Activated CD4-positive, alpha-beta T cell treated with anti-CD3 and anti-CD28 coated beads, Interleukin-2, amount 50 U/mL, for 1 hour (primary cell): ENCODE results near the gene SNPH.

Experiments
- DNase-seq: peaks from one replicate; pipeline ENCODE4 v3.0.0-alpha.2; 2020

The SNPH gene

GRCh38 chr20:1325173-1326030 is 59.3 kb downstream of the SNPH start:
- peak; percentile 99 for DNase-seq

DNA sequence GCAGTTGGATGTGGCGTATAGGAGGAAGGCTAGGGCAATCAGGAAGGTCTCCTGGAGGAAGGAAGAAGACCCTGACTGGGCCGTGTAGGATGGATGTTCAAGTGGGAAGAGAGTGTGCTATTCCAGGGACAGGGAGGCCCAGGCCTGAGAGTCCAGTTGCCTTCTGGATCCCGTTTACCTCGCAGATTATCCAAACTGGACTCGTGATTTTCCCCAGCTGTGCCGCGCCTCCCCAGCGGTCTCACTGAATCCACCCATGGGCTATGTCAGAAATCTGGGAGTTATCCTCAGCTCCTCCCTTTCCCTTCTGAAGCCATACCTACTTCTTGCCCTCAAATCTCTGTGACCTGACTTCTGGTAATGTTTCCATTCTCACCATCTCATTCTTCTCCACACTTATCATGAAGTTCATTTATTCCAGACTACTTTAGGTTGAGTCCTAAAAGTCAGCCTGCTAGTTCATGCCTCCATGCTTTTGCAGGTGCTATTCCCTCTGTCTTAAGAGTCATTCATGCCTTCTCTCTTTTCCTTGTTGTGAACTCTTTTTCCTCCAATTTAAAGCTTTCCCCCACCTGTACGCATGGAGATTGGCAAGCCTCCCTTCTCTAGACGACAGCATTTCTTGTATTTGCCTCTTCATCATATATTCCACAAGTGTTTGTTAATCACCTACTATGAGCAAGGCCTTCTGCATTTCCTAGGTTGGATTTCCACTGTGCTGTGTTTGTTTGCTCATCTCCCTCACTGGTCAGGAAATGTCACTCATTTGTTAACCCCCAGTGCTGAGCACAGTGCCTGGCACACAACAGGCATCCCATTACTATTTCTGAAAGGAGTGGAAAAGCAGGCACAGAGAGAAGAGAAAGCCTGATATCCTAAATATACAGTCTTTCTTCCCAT is 60.2 kb downstream of the SNPH start:
- DNase-seq, result no peak

GRCh38 chr20:1327241-1327653 is 61.2 kb downstream of the SNPH start:
- no peak for DNase-seq

- no peak for DNase-seq
These were observed 62.0 kb downstream of the SNPH start for GRCh38 chr20:1327827-1328679.

DNA sequence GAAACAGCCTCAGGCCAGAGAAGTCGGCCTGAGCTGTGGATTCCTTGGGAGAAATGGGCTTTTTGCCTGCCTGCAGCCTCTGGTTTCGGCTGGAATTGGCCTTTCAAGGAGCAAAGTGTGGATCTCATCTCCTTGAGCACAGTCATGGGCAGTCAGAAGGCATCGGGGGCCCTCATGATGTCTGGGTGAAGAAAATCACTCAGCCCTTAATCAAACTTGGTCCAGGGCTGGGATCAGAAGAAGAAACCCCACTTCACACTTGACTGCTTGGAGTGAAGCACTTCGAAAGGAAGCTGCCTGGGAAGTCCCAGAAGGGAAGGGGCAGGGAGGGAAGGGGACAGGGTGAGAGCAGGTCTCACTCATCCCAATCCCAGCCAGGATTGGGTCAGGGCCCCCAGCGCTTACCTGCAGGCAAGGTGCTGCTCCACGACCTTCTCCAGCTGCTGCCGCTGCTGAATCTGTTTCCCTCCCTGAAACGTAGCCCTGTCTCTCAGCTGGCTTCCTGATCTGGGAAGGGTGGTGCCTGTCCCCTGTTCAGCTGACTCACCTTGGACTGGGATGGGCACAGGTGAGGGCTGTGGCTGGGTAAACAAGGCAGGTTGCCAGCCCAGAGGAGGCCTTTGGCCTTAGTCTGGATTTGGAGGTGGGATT is 62.7 kb downstream of the SNPH start, which contains the start of gene SDCBP2:
Gene SDCBP2 (minus strand): TSS at position 460 of the 651 bp plus-strand sequence. CDS start 8,723 bp downstream, outside the sequence.
- DNase-seq, result no peak

DNA sequence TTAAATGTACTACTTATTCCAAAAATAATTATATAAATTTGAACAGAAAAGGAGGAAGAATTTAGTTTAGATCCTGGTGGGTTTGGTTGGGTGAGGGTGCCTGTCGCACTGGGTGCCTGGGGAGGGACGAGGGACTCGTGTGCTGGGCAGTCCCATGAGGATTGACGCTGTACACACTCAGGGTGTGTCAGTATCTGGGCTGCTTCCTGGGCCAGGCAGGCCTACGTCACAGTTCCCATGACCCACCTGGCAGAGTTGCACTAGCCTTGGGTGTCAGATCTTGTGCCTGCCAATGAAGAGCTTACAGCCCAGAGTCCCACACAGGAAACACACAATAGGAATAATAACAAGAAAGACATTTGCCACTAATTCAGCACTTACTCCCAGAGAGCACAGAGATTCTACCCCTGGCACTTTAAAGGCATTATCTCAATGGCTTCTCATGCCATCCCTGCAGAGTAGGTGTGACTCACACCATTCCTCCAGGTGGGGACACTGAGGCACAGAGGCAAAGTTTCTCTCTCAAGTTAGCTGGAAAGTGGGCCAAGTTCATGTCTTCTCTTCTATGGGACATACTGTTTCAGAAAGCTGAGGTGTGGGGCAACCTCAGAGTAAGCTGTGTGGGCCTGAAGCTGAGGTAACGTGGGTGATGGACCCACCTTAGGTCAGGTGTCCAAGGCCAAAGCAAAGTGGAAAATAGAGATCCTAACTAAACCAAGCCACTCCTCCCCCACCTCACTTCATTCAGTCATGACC is 64.2 kb downstream of the SNPH start:
- peak; percentile 49 for DNase-seq

GRCh38 chr20:1331101-1331500 is 65.0 kb downstream of the SNPH start:
- no peak for DNase-seq

DNA sequence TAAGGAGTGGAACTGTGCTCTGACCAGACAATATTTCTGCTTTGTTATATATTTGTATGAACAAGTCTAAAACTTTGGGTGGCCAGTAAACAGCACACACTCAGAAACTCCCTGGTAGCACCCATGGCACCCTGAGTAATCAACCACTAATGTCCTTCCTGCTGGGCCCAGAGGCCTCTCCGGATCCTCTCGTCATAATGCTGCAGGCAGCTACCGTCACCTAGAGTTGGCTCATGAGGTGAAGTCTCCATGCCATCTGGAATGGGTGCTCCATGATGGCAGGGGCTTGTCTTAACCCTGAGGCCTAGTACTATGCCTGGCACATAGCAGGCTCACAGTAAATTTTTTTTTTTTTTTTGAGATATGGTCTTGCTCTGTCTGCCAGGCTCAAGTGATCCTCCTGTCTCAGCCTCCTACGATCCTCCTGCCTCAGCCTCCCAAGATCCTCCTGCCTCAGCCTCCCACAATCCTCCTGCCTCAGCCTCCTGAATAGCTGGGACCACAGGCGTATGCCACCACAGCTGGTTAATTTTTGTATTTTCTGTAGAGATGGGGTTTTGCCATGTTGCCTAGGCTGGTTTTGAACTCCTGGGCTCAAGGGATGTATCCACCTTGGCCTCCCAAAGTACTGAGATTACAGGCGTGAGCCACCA is 65.8 kb downstream of the SNPH start:
- no peak for DNase-seq

DNA sequence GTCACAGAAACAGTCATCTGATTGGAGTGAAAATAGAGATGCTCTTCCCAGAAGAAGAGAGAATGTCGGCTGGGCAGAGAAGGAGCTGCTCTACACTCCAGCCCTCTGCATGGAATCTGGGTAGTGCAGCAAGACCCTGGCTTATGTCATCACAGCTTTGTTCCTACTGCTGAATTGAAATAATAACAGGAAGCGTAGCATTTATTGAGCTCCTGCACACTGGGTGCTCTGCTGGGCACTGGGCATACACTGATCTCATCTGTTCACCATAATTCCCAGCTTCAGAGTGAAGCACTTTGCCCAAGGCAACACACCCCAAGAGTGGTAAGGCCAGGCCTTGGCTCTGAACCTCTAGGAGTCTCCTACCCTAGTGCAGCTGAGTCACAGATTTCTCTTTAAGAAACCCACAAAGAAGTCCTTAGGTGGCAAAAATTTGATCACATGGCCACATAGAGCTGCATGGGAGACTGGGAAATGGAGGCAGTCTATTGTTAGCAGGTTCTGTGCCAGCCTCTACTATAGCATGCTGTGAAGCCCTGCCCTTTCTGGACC is 66.7 kb downstream of the SNPH start:
- no peak for DNase-seq

DNA sequence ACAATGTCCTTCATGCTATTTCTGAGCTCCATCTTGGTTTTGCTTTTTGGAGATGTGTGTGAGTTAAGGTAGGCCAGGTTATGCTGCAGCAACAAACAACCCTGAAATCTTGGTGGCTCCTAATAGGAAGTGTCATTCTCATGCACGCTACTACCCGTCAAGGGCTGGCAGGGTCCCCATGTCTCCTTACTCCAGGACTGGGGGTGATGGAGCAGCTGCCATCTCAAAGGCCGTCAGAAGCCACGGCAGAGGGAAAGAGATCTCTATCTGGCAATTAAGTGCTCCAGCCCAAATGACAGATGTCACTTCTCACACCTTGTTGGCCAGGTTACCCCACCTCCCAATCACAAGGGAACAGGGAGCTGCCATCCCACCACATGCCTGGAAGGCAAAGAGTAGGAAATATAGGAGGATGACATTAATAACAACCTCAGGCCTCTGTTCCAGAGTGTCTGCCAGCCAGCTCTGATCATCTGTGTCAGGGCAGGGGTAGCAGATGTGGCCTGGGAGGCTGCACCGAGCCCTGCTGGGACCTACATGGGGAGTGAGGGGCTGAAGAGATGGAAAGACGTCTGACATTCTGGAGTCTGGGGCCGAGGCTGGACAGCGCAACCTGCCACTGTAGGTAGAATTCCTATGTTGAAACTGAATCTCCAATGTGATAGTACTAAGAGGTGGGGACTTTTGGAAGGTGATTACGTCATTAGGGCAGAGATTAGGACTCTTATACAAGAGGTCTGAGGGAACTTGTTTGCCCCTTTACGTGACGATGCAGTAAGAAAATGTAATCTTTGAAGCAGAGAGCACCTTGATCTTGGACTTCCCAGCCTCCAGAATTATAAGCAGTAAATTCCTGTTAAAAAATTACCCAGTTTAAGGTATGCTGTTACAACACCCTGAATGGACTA is 67.6 kb downstream of the SNPH start:
- DNase-seq, result no peak

DNA sequence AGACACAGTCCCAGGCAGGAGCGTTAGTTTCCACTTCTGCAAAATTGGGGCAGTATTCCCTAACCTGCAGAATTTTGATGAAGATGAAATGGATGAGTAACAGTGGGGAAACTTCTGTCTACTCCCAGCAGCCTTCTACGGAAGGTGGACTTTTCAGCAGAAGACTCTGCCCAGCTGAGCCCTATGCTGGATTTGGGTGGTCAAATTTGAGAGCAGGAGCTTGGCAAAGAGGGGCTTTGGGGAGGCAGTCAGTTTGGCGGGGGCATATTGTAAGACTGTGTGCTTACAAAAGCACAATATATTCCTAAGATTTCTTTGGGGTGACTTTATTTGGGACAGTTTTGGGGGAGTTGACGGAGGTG is 68.3 kb downstream of the SNPH start:
- DNase-seq, result no peak

DNA sequence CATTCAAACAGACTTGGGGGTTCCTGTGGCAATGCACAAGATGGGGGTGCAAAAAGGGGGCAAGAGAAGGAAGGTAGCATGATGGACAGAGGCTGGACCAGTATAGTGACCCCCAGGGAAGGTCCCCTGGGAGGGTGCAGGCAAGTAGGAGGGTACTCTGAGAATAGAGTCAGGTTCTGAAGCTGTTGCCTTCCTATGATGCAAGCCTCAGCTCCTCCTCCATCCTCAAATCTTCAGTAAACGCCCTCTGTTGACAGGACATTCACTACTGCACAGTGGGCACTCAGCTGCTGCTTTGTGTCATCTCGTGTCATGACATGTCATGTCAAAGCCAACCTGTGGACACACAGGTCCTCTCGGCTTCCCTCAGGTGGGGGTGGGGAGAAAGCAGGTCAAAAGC is 68.7 kb downstream of the SNPH start:
- no peak for DNase-seq

- DNase-seq, result no peak
These were observed 70.0 kb downstream of the SNPH start for GRCh38 chr20:1335961-1336698.

DNA sequence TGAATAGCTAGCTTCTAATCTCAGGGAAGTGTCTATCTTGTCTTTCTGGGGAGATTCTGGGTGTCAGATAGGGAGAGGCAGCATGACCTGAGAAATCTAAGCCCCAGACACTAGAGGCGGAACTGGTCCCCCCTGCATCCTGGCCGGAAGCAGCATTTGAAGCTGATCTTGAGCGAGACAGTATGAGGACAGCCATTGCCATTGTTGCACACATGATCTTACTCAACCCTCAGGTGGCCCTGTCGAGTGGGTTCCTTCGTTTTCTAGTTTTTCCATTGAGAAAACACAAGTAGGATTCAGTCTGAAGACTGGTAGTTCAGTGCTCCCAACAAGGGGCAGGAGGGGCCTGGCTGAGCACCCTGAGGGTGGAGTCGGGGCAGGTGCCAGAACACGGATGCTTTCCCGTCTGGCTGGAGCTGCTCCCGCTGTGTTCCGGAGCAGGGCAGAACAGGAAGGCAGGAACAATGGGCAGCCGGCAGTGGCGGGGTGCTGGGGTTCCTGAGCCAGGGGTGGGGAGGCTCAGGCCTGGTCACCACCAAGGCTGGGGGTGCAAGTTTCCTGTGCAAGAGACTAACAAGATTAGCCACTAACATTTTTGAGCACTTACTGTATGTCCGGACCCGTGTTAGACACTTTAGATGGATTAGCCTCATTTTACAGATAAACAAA is 70.7 kb downstream of the SNPH start:
- no peak for DNase-seq

- no peak for DNase-seq
These were observed 71.3 kb downstream of the SNPH start for GRCh38 chr20:1337441-1337840.

DNA sequence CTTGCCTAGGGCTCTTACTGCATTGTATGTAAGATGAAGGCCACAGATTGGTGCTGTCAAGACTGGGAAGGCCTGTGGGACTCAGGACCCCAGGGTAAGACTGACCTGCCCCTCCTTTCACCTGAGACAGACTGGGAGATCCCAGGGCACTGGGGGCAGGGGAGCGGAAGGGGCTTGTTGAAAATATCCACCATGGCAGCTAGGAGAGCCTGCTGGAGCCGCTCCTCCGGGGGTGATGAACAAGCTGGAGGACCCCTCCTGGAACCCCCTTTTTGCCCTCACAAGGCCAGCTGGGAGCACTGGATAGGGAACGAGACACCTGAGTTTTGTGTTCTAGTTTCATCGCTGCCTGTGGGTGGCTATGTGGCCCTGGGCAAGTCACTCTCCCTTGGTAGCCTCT is 72.0 kb downstream of the SNPH start:
- DNase-seq, result no peak

DNA sequence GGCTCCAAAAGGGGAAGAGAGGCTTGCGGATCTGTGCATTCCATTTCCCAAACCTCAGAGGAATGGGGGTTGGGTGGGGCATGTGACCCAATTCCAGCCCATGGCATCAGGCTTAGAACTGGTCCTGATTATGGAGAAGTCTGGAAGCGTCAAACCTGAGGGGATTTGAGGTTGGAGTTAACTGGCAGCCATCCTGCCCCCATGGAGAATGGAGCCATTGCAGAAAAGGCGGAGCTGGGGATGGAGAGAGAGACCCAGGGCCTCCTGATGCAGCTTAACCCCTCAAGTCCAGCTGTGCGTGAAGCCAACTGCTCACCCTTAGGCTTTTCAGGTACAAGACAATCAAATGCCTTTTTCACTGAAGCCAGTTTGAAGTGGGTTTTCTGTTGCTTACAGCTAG is 72.7 kb downstream of the SNPH start:
- DNase-seq, result no peak

GRCh38 chr20:1341561-1342265 is 75.6 kb downstream of the SNPH start:
- DNase-seq, result no peak
